SK-N-MC (cell line): Measurements from ENCODE around the gene TSPAN32.

ENCODE experiments used
- EZH2 ChIP-seq: fragments of 200-600 bp; sonication (generic); IDR thresholded peaks from one replicate; pipeline ENCODE4 v1.6.1; 2017; ENCODE audit warnings: antibody characterized with exemption
- POLR2AphosphoS5 ChIP-seq: IDR thresholded peaks from 2 replicates; pipeline ENCODE4 v1.6.1; 2012; ENCODE audit warnings: mild to moderate bottlenecking, low read depth, low read length, borderline replicate concordance

DNA sequence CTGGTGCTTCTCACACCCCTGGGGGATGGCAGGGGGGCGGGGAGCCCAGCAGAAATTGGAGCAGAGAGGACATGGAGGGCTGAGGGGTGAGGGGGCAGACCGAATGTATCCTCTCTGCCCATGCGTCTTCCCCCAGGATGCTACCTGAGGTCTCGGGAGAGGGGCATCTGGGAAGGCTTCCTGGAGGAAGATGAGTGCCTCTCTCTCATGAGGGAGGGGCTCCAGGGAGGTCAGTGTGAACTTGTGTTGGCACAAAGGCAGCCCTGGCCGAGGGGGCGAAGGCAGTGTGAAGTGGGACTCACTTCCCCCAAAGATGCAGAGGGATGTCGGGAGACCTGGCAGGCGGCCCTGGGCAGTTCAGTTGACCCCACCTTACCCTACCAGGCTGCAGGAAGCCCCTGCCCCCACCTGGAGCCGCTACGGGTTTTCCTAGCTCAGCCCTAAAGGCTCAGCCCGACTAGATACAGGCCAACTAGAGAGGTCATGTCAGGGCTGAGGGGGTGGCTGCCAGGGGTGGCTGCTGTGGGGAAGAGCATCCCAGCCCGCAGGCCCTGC lies 41.8 kb upstream of the TSPAN32 start:
- TF ChIP-seq EZH2 (no peak), POLR2AphosphoS5 (no peak)
